ENCODE results near the gene MAP3K14.

GRCh38 chr17:45271603-45272002, 45.2 kb downstream of the MAP3K14 start:
- TF ChIP-seq CTCF (conservative IDR thresholded peaks at IDR 0.05 in 1 of 2, IDR thresholded peaks at IDR 0.05 in 1 of 2; ENCODE audit: low read depth in 1 of 2, low read length in 2 of 2) (no peak), EZH2 (IDR thresholded peaks at IDR 0.05; ENCODE audit: low read length, missing control alignments) (no peak)
